Liver (tissue), 9 donors: Measurements from ENCODE around the gene CDT1. TPM values are rescaled to one million over a fixed set of nuclear protein-coding genes. Genes with fewer than 3 reads are reported as not detected.

Experiments
- DNase-seq: peaks from one replicate; pipeline ENCODE4 v3.0.0-alpha.2; 2017; ENCODE audit warnings: low spot score
- H3K27ac ChIP-seq, 2 donors: one replicate each; pipeline ENCODE4 v1.7.0; 2013; ENCODE audit warnings: inconsistent platforms in 2 of 2, low read length in 2 of 2, control low read depth in 1 of 2, low read depth in 1 of 2, mild to moderate bottlenecking in 1 of 2
- H3K27me3 ChIP-seq, 4 donors: one replicate each; pipeline versions ENCODE4 v1.6.1 to v1.7.0; 2013; ENCODE audit warnings: low read length in 3 of 4, inconsistent platforms in 1 of 4, mild to moderate bottlenecking in 1 of 4, moderate library complexity in 1 of 4; ENCODE audit not compliant: control insufficient read depth in 4 of 4, insufficient read depth in 4 of 4
- H3K36me3 ChIP-seq, 4 donors: one replicate each; pipeline versions ENCODE4 v1.6.1 to v1.7.0; 2013; ENCODE audit warnings: low read length in 3 of 4, mild to moderate bottlenecking in 3 of 4, low read depth in 1 of 4, moderate library complexity in 1 of 4; ENCODE audit not compliant: control insufficient read depth in 4 of 4, insufficient read depth in 3 of 4
- H3K4me1 ChIP-seq, 4 donors: one replicate each; pipeline versions ENCODE4 v1.6.1 to v1.7.0; 2013; ENCODE audit warnings: low read length in 3 of 4, mild to moderate bottlenecking in 3 of 4, moderate library complexity in 1 of 4; ENCODE audit not compliant: control insufficient read depth in 4 of 4, insufficient read depth in 4 of 4
- H3K4me3 ChIP-seq, 3 donors: one replicate each; pipeline versions ENCODE4 v1.6.1 to v1.7.0; 2013; ENCODE audit warnings: low read length in 3 of 3, control low read depth in 1 of 3, low read depth in 1 of 3, mild to moderate bottlenecking in 1 of 3
- H3K9ac ChIP-seq, 2 donors: one replicate each; pipeline ENCODE4 v1.7.0; 2013; ENCODE audit warnings: low read length in 2 of 2, mild to moderate bottlenecking in 2 of 2, moderate library complexity in 2 of 2, control low read depth in 1 of 2, low read depth in 1 of 2
- H3K9me3 ChIP-seq, 4 donors: one replicate each; pipeline versions ENCODE4 v1.6.1 to v1.7.0; 2013; ENCODE audit warnings: low read length in 3 of 4; ENCODE audit not compliant: control insufficient read depth in 4 of 4
- ATF3 ChIP-seq: IDR thresholded peaks from 2 replicates; pipeline ENCODE4 v1.6.1; 2016; ENCODE audit warnings: antibody characterized with exemption
- CTCF ChIP-seq: fragments of 150-350 bp; IDR thresholded peaks from 2 replicates; pipeline ENCODE4 v1.5.1; 2017; ENCODE audit warnings: improper control_type of control experiment, low read depth, low read length; ENCODE audit not compliant: missing input control
- FOXA1 ChIP-seq: IDR thresholded peaks from 2 replicates; pipeline ENCODE4 v1.6.1; 2016; ENCODE audit warnings: antibody characterized with exemption
- FOXA2 ChIP-seq: IDR thresholded peaks from 2 replicates; pipeline ENCODE4 v1.6.1; 2016; ENCODE audit warnings: antibody characterized with exemption
- GABPA ChIP-seq, 2 donors: IDR thresholded peaks in 1 of 2; conservative IDR thresholded peaks in 1 of 2; 2 replicates each; pipeline ENCODE4 v1.6.1; 2016; ENCODE audit warnings: antibody characterized with exemption in 2 of 2, mild to moderate bottlenecking in 1 of 2, moderate library complexity in 1 of 2
- HNF4A ChIP-seq, 2 donors: conservative IDR thresholded peaks; 2 replicates each; pipeline ENCODE4 v1.6.1; 2016; ENCODE audit warnings: antibody characterized with exemption in 2 of 2, mild to moderate bottlenecking in 2 of 2
- HNF4G ChIP-seq: IDR thresholded peaks from 2 replicates; pipeline ENCODE4 v1.6.1; 2016; ENCODE audit warnings: antibody characterized with exemption
- JUND ChIP-seq, 2 donors: IDR thresholded peaks; 2 replicates each; pipeline ENCODE4 v1.6.1; 2016; ENCODE audit warnings: antibody characterized with exemption in 2 of 2
- MAX ChIP-seq: IDR thresholded peaks from 2 replicates; pipeline ENCODE4 v1.6.1; 2016; ENCODE audit warnings: antibody characterized with exemption
- NR2F2 ChIP-seq: IDR thresholded peaks from 2 replicates; pipeline ENCODE4 v1.6.1; 2016; ENCODE audit warnings: antibody characterized with exemption
- RAD21 ChIP-seq, 2 donors: IDR thresholded peaks; 2 replicates each; pipeline ENCODE4 v1.6.1; 2016; ENCODE audit warnings: antibody characterized with exemption in 2 of 2, mild to moderate bottlenecking in 2 of 2
- REST ChIP-seq: IDR thresholded peaks from 2 replicates; pipeline ENCODE4 v1.6.1; 2016; ENCODE audit warnings: antibody characterized with exemption, mild to moderate bottlenecking
- RXRA ChIP-seq, 2 donors: IDR thresholded peaks; 2 replicates each; pipeline ENCODE4 v1.6.1; 2017 to 2018; ENCODE audit warnings: antibody characterized with exemption in 2 of 2, mild to moderate bottlenecking in 1 of 2
- SP1 ChIP-seq: IDR thresholded peaks from 2 replicates; pipeline ENCODE4 v1.6.1; 2018; ENCODE audit warnings: antibody characterized with exemption, mild to moderate bottlenecking
- TAF1 ChIP-seq: conservative IDR thresholded peaks from 2 replicates; pipeline ENCODE4 v1.6.1; 2016; ENCODE audit warnings: antibody characterized with exemption, mild to moderate bottlenecking
- YY1 ChIP-seq: IDR thresholded peaks from 2 replicates; pipeline ENCODE4 v1.6.1; 2016; ENCODE audit warnings: antibody characterized with exemption, mild to moderate bottlenecking
- ZBTB33 ChIP-seq: IDR thresholded peaks from 2 replicates; pipeline ENCODE4 v1.6.1; 2016; ENCODE audit warnings: antibody characterized with exemption
- WGBS: extraction: QIAGEN DNeasy Blood & Tissue Kit; methylation state at CpG from one replicate; pipeline ENCODE4 v1.1.7; 2013; 5-methylcytosine and 5-hydroxymethylcytosine counted together
- polyA plus RNA-seq, 2 donors: library from polyadenylated mRNA; stranded (reverse) in 1 of 2; unstranded in 1 of 2; fragments of 200-250 nt in 1 of 2; fragments of >200 nt in 1 of 2; fragmentation: Nextera tagmentation in 1 of 2; extraction: Ambion mirVana in 1 of 2; gene quantifications; one replicate each; pipeline versions ENCODE4 v1.2.1 to v1.2.3, GENCODE V29; 2013 to 2015
- total RNA-seq, 2 donors: library from RNA; depleted of rRNA; stranded (reverse); fragments of >200 nt; gene quantifications; one replicate each; pipeline ENCODE4 v1.2.3, GENCODE V29; 2014
- donor health status: healthy.
- donor health status: healthy.
- donor health status: healthy.
- donor health status: healthy.
- donor health status: healthy.

The CDT1 gene
- total and polyA plus RNA-seq, 4 donors = 0.08 to 37.6 (median 0.93) TPM

- Histone ChIP-seq H3K27me3 (no peaks in the 10 kb centered on the region), H3K9ac (no peak overlapping the region), H3K9me3 (no peaks in the 10 kb centered on the region), H3K4me1 (peaks cover 35 to 63% (median 54%) of the 10 kb centered on the region in 4 donors), H3K27ac (peak overlapping the region; percentile 58 to 83), H3K4me3 (no peak overlapping the region), H3K36me3 (peaks cover 0 to 3% (median 0%) of the 10 kb centered on the region in 4 donors)
- TF ChIP-seq FOXA1 (no peak), MAX (no peak), RXRA (IDR thresholded peaks at IDR 0.05) (no peak), RAD21 (IDR thresholded peaks at IDR 0.05) (no peak), JUND (IDR thresholded peaks at IDR 0.05) (no peak), ZBTB33 (no peak), ATF3 (no peak), FOXA2 (no peak), NR2F2 (no peak), HNF4G (no peak), YY1 (no peak), SP1 (no peak), REST (no peak), HNF4A (conservative IDR thresholded peaks at IDR 0.05) (no peak), TAF1 (no peak), GABPA (IDR thresholded peaks at IDR 0.05 in 1 of 2, conservative IDR thresholded peaks at IDR 0.05 in 1 of 2) (no peak)
- WGBS = 85% methylated on average over 22 of the region's 22 CpGs
- DNase-seq = no peak
Measured at GRCh38 chr16:88759976-88760350, 43.6 kb upstream of the CDT1 start.

GRCh38 chr16:88760424-88761142 is 43.0 kb upstream of the CDT1 start:
- Histone ChIP-seq H3K4me3 (no peak overlapping the region), H3K9ac (no peak overlapping the region), H3K9me3 (no peaks in the 10 kb centered on the region), H3K4me1 (peaks cover 35 to 66% (median 56%) of the 10 kb centered on the region in 4 donors), H3K27ac (peak overlapping the region; percentile 58 to 83), H3K27me3 (no peaks in the 10 kb centered on the region), H3K36me3 (peaks cover 0 to 3% (median 0%) of the 10 kb centered on the region in 4 donors)
- WGBS = 66% methylated on average over 24 of the region's 24 CpGs
- DNase-seq = no peak
- TF ChIP-seq HNF4A (conservative IDR thresholded peaks at IDR 0.05) (peak in 1 of 2 donors; percentile 55), CTCF (no peak)
